Measurements from ENCODE around the gene FUT8.

The FUT8 gene

DNA sequence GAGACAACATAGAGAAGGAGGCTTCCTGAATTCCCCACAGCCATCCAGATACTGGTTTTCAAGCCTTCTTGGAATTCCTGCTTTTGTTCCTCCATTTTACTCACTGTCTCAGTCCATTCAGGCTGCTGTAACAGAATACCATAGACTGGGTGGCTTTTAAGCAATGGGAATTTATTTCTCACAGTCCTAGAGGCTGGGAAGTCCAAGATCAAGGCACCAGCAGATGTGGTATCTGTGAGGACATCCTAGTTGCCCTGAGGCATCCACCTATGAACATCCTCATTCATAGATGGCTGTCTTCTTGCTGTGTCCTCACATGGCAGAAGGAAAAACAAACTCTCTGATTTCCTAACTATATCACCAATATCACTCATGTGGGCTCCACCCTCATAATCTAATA is 374.9 kb downstream of the FUT8 start:
- DNase-seq = no peak

DNA sequence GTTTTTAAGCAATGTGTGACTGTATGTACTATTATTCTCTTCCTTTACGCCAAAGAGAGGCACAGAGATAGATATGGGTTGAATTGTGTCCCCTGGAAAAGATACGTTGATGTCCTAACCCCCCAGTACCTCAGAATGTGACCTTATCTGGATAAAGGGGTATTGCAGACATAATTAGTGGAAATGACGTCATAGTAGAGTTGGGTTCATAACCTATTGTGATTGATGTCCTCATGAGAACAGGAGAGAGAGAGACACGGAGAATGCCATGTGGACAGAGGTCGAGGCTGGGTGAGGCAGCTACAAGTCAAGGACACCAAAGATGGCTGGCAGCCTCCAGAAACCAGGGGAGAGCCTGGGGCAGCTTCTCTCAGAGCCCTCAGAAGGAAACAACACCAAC is 376.3 kb downstream of the FUT8 start:
- no peak for DNase-seq

DNA sequence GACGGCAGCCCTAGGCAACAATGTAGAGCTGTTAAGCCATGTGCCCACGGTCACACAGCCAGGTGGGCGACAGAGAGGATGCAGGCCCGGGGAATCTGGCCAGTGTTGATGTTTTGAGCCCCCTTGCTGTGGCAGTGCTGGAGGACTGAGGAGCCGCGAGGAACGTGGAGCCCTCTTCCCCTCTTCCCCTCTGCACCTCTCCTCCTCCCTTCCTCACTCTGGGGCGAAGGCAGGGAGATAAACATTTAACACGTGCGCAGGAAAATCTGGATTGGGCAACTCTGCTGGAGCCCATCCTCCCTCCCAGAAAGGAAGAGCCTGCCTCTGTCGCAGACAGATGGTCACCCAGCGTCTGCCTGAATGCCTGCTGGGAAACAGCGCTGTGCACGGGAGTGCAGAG is 376.8 kb downstream of the FUT8 start:
- DNase-seq = no peak

DNA sequence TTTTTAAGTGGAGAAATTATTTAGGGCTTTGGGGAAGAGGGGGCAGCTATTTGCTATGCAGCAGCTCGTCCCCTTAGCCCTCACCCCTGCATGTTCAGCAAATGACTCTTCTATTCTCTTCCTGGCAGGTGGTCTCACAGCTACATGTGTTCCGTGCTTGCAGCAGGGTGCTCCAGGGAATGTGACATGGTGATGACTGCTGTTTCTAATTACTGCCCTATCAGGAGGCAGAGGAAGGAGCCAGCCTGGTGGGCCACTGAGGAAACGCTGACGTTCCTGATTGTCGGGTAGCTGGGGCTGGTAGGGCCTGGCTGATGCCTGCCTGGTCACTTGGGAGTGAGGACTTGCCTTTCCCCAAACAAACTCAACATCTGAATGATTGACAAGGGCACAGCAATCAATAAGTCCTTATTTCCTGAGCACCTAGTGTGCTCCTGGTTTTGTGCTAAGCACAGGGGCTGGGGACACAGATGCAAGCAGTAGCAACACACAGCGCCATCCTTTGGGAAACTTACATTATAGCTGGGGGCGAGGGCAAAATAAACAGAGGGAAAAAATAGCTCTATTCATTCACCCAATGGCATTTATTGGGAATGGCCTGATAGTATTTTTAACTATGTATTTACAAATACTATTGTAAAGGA is 377.8 kb downstream of the FUT8 start:
- DNase-seq = no peak

DNA sequence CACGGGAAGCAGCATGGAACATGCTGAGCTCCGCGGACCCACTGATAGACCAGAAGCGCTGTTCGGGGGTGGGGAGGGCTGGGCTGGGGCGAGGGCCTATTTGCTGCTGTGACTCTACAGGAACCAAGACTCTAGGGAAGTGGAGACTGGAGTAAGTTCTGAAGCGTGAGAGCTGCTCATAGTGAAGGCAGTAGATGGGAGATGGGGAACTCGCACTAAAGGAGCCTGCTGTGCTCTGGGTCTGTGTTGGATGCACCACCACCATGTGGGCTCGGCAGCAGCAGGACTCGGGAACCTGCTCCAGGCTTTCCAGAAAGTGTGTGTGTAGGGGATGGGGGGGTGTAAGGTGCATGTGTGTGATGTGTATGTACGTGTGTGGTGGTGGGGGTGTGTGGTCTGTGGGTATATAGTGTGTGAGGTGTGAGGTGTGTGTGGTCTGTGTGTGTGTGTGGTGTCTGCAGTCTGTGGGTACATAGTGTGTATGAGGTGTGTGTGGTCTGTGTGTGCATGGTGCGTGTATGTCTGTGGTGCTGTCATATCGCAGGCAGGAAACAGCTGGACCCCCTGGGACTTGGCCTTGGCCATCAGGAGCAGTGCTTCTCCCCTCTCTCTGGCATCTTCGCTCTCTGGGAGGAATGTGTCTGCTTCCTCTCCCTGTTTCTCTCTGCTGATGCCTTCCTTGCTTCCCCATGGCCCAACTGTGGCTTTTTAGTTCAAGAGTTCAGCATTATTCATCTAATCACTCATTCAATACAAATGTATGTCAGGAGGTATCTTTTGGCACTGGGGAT is 378.9 kb downstream of the FUT8 start:
- DNase-seq = no peak

DNA sequence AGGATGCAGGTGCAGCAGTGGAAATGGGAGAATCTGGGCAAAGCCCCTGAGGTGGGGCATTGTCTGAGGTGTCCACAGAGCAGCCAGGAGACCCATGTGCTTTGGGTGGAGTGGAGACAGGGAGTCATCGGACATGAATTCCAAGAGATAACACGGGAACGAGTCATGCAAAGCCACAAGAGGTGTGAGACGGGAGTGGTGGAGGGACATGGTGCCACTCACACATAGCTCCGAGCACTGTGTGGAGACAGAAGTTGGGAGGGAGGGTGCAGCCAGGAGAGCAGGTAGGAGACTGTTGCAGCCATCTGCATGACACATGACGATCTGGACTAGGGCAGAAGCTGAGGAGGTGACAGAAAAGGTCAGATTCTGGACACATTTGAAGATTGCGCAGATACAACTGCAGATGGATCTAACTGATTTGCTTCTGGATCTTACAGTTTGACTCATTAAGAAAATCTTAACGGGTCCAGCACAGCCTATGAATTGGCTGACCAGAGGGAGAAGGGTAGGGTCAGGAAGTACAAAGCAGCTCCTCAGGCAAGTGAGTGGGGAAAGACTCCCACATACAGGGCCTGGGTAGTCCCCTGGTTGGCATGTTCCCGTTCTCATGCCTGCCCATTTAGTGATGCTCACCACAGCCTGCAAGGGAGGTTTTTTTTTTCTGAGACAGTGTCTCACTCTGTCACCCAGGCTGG is 379.8 kb downstream of the FUT8 start:
- DNase-seq = no peak
